GM13977 (cell line): ENCODE results near the gene EDARADD.
"Not testable (repeated sequence)": the region's sequence is repeated elsewhere in the genome, so short reads cannot be mapped to it uniquely, and the experiment has no call there.

ENCODE experiments used
- DNase-seq: peaks from one replicate; pipeline ENCODE4 v3.0.0; 2012; ENCODE audit warnings: low spot score
- CTCF ChIP-seq: IDR thresholded peaks from 2 replicates; pipeline ENCODE4 v1.5.1; 2012; ENCODE audit warnings: mild to moderate bottlenecking, control low read depth; ENCODE audit not compliant: insufficient read depth; ENCODE audit errors: extremely low read depth, missing control alignments
- in situ Hi-C: fragments of 300-500 bp; cut with MboI; formaldehyde crosslinking; loops from one replicate; pipeline ENCODE4 v1.12.0; 2022; ENCODE audit warnings: low sequenced_read_pairs, low pct_unique_long_range_greater_than_20kb, mixed read lengths, inconsistent platforms; ENCODE audit not compliant: unreplicated experiment

The EDARADD gene

DNA sequence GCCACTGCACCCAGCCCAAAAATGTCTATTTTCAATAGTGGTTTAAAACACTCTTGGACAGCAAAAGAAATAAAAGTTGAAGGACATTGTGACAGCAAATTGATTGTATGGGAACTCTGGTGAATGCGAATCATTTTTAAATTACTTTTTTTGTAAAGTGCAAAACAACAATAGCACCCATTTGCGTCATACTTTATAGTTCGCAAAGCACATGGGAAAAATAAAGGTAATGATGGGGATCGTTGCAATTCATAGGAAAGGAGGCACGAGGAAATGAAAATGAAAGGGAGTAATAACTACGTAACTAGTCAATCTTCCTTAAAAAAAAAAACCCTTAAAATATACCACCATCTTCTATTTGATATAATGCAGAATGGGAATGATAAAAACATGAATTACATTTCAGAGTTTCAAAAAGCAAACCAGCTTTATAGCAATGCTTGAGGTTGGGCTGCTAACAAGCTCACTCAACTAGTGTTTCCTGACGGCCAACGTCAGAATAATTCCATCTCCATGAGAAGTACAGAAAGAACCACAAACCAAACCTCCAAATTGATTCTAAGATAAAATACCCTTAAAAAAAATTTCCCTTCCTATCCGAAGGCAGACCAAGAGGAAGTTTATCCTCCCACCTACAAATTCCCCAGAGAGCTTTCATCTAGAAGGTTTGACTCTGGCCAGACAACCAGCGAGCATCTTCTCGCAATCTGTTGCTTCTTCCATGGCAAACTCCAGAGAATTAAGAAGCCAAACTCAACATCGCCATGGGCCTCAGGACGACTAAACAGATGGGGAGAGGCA is at the start of gene EDARADD:
EDARADD (plus strand) TSS at position 606 of the 801 bp plus-strand sequence; CDS start at position 765, 159 bp downstream.
- TF ChIP-seq CTCF = no peak
- peak; percentile 37 for DNase-seq
- in situ Hi-C loops = no loop called here

DNA sequence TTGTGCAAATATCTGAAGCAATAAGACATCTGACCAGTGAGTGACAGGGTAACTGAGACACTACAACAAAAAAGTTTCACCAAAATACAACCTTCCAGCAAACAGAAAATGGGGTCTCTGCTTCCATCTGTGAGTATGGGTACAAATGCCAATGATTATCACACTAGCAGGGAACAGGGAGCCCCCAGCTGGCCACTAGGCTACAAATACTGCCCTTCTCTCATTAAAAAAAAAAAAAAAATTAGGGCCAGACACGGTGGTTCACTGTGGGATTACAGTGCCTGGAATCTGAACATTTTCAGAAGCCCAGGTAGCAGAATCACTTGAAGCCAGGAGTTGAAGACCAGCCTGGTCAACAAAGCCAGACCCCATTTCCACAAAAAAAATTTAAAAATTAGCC is 48.4 kb upstream of the EDARADD start:
- peak; percentile 19 for TF ChIP-seq CTCF
- in situ Hi-C loops = no loop called here
- DNase-seq = peak; percentile 23

DNA sequence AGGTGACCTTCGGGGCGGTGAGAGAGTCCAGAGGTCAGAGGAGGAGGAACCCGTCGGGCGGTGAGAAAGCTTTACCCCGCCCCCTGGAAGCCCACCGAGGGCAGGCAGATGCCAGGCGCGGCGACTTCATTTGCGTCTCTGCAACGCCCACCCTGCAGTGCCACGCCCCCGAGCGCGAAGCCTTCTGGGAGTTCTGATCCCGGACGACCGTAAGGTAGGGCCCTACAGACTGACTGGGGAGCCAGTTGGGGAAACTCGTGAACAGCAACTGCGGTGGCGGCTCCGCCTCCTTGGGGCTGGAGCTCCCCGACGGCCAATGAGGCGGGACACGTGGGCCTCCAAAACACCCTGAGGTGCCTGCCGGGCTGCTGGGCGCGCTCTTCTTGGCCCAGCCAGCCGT is 46.0 kb upstream of the EDARADD start:
- in situ Hi-C loops = no loop called here
- no peak for TF ChIP-seq CTCF
- DNase-seq = no peak

DNA sequence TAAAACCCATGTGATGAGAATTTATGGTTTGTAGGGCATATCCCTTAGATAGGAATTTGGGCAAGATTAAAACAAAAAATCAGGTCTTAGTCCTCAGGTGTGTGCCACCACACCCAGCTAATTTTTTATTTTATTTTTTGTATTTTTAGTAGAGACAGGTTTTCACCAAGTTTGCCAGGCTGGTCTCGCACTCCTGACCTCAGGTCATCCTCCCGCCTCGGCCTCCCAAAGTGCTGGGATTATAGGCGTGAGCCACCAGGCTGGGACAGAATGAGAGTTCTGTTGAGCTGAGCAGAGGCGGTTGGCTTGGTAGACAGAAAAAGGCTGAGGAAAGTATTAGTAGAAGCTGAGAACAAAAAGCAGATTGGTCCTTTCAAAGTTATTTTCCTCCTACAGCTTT is 43.8 kb upstream of the EDARADD start:
- TF ChIP-seq CTCF = no peak
- no peak for DNase-seq
- in situ Hi-C loops = no loop called here

DNA sequence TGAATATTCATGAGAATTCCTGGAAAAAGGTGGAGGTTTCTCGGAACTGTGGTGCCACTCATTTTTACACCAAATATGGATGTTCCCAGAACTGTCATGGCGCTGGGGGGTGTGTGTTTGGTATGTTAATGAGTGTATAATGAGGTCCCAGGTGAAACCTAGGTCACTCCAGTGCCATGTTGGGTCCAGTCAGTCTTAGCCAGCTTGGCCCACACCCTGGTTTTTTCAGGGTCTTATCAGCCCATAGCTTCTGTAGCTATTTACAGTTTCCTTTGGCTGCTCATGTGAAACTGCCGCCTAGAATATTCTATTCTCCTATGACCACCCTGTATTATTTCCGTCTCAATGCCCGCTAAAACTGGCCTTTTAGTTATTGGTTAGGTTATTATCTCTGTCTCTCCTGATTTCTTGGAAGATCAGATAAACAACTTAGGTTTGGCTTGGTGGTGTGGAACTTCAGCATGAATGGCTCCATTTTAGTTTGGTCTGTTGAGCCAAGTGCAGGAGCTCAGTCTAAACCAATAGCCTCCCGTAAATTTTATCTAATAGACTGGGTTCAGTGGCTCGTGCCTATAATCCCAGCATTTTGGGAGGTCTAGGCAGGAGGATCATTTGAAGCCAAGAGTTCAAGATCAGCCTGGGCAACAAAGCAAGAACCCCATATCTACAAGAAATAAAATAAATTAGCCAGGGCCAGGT is 42.1 kb upstream of the EDARADD start:
- no peak for TF ChIP-seq CTCF
- no peak for DNase-seq
- in situ Hi-C loops = no loop called here

DNA sequence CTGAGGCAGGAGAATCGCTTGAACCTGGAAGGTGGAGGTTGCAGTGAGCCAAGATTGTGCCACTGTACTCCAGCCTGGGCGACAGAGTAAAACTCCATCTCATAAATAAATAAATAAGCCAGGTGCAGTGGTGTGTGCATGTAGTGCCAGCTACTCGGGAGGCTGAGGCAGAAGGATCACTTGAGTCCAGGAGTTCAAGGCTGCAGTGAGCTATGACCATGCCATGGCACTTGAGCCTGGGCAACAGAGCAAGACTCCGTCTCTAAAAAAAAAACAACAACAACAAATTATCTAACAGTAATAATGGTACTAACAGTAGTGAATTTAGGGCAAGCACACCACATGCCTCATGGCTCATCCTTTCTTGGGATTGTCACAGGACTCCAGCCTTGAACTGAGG is 41.3 kb upstream of the EDARADD start:
- DNase-seq, in situ Hi-C loops: not testable (repeated sequence)

- no peak for DNase-seq
- in situ Hi-C loops = no loop called here
- no peak for TF ChIP-seq CTCF
Observed at GRCh38 chr1:236353813-236354212, 40.3 kb upstream of the EDARADD start.
